GM15510 (cell line): Measurements from ENCODE around the gene LRRC8B.

Experiments used
- POLR2A ChIP-seq: IDR thresholded peaks from 3 replicates; pipeline ENCODE4 v1.6.1; 2011; ENCODE audit warnings: borderline replicate concordance; ENCODE audit not compliant: insufficient read length; ENCODE audit errors: extremely low read depth

Gene LRRC8B

DNA sequence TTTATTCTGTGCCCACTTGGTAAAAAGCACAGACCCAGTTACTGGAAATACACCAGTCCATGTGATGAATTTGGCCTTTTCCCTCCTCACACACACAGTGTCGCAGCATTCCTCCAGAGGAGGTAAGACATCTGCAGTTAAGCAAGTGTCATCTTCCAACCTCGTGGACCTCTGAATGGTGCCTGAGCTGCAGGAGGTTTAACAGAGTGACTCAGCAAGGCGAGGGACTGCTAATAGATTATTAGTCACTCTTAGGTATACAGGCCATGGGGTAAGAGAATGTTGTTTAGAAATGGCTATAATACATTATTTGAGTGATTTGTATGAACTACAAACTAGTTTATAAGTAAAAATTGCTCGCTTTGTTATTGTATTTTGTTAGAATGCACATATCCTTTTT lies 8.6 kb upstream of the LRRC8B start:
- no peak for TF ChIP-seq POLR2A

DNA sequence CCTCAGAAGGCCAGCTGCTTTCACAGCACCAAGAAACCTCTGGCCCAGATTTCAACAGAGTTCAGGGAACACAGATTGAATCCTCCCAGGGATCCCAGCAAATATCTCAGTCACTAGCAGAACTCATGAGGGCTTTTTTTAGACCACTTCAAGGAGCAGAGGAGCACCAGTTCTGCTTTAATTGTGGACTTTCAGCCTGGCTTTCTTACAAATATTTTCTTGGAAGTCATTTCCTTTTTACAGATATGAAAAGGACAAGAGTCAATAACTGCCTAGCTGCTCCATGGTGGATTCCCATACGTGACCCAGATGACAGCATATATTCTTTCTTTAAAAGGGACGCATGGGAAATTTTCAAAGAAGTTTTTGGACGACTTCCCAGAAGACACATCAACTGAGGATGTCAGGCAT lies 6.4 kb upstream of the LRRC8B start:
- no peak for TF ChIP-seq POLR2A

DNA sequence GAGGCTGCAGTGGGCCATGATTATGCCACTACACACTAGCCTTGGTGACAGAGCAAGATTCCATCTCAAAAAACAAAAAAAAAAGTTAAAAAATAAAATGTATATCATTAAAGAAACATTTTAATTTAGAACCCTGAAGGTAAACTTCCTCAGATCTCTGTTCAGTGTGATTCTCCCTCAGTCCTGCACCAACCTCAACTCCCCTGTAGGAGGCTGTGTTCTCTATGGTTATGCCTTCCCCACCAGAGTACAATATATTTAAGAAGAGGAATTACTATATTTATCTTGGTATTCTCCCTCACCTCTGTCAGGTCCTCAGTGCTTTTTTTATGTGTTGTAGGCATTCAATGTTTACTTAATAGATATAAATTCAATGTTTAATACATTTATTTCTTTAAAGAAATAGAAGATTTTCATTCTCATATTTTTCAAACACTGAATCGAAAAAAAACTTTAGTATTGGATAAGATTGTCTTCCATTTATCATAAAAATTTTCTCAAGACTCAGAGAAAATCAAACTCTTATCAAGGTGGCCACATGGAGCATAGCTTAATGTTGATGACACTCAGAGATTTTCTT lies 4.8 kb upstream of the LRRC8B start:
- TF ChIP-seq POLR2A = no peak

DNA sequence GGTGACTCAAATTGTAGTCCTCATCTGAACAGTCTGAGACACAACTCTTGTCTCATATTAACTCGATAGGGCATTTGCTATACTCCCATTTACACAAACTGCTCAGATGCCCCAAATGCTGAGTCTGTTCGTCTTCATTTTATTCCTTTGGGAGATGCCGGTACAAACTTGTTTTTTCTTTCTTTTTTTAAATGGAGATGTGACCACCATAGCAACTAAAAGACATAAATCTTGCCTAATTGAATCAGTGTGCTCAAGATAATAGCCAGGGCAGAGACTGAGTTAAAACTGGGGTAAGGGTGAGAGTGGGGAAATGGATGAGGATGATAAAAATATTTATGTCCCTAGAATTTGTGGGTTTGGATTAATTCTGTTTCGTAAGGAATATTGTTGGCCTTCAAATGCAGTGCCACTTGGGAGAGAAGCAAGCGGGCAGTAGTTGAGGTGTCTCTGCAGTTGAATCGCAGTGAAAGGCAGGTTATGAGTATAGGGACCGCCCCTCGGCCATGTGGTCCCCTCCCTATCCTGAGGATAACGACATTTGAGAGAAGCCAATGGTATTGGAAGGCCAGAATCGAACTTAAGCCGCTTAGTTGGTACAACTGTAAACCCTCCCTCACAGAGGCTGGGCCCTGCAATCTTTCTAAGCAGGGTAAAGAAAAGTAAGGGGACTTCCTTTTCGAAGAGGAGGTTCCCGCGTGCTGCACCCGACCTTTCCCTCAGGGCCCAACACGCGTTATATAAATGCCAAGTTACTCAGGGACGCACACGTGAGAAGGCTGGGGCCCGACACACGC lies 859 bp upstream of the LRRC8B start:
- no peak for TF ChIP-seq POLR2A

DNA sequence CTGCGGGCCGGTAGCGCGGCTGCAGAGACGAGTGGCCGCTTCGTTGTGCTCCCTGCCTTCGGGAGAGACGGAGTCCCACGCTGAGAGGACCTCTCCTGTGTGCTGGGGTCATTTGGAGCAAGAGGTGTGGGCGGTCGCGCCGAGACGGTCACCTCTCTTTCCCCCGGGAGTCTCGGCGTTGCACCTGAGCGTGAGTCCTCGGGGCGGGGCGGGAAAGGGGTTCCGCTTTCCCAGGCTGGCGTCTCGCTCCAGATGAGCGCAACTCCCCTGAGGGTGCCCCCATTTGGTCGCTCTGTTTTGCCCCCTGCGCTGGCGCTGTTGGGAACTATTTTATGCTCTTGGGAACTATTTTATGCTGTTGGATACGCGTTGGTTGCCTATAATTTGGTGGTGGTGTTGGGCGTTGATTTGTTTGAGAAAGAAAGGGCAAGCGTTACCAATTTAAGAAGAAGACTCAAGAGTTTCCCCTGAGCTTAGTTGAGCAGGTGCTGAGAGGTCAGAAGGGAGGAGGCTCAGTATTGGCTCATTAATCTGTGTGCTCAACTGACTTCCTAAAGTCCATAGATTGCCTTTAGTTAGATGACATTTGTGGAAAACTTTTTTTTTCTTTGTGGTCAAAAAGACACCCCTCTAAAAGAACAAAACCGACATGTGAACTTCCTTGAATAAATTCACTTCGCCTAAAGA lies 683 bp downstream of the LRRC8B start:
- no peak for TF ChIP-seq POLR2A

DNA sequence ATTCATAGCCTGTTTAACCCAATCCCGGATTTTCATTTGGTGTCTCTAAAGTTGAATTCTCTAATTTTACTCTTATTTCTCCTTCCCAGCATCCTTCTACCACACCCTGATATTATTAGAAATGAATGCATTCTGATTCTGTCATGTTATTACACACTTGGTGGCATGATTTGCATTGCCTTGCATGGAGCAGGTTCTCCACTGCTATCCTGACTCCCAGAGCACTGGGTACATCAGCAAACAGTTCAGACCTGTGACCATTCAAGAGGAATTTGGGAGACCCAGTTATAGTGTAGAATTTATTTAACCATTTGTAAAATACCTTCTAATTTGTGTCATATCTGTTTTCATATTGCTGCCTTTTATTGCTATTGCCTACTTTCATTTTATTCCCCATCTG lies 2.6 kb downstream of the LRRC8B start:
- no peak for TF ChIP-seq POLR2A

DNA sequence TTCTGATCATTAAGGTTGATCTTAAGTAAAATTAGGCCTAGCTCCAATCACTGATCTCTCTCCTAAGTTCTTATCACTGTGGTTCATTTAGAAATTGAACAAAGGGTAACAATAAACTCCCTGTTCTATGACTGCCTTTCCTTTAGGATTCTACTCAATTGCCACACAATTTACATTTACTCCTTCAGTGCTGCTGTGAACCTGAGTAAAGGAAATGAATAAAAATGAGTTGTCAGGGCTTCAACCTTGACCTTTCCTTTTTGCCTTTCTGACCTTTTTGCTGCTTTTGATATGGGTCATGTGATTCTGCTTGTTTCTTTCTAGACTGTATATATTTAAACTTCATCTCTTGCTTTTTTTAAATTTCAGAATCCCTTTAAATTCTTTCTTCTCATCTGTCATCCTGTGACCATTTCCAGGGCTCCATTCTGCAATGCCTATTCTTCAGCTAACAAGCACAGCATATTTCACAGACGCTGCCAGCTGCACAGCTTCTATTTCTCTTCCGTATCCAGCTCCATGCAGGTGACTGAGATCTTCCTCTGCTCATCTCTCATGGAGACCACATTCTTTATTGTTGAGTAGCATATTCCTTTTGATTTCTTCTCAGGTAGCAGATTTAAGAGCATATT lies 3.2 kb downstream of the LRRC8B start:
- no peak for TF ChIP-seq POLR2A

DNA sequence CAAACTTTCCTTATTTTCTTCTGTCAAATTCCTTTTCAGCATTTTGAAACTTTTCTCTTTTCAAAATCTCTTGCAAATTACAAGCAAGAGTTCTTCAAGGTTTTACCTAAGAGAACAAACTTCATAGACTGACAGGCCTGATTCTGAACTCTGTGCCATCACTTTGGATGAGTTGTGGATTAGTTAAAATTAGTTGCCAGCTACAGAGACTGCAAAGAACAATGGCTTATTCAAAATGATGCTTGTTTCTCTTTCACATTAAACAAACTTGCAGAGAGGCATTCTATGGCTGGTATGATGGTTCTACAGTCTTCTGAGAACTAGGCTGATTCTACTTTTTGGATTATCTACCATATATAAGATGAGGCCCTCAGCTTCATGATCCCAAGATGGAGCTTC lies 3.8 kb downstream of the LRRC8B start:
- TF ChIP-seq POLR2A = no peak

DNA sequence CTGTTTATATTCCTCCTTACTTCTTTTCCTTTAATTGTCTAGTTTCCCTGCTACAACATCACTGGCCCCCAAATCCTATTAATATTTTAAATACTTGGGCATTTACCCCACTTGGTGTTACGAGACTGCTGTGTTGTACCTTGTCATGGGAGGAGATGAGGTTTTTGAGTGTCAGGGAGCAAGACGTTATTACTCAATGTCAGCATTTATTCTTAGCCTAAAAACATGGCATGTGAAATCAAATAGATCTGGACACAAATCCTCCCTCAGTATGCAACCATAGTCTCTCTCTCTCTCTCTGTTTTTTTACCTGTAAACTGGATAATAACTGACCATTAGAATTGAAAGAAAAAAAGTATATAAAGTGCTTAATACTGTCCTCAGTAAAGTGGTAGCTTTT lies 4.6 kb downstream of the LRRC8B start:
- no peak for TF ChIP-seq POLR2A

DNA sequence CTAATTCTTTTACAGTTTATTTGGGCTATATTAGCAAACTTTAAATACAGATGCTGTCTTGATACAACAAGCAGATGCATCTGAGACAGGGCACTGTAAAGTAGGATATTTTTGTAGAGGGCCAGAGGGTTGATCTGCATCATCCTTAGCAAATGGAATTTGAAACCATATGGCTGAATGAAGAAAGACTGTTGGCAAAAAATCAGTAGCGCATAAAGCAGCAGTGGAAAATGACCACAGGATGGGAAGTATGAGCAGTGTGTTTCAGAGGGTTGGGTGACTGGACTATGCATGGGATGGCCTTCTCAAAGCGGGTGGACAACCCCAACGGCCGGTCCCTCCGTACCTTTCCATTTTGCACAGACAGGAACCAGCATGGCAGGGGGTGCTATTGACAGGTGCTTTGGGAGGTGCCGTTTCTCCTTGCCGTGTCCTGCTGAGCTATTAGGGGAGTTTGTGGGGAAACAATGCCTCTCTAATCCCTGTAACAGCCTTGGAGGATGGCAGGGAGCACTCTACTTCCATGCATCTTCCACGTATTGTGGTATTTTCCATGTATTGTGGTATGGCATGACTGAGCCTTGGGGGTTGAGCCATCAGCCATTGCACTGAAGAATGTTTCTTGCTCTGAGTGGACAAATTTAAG lies 5.9 kb downstream of the LRRC8B start:
- TF ChIP-seq POLR2A = no peak

DNA sequence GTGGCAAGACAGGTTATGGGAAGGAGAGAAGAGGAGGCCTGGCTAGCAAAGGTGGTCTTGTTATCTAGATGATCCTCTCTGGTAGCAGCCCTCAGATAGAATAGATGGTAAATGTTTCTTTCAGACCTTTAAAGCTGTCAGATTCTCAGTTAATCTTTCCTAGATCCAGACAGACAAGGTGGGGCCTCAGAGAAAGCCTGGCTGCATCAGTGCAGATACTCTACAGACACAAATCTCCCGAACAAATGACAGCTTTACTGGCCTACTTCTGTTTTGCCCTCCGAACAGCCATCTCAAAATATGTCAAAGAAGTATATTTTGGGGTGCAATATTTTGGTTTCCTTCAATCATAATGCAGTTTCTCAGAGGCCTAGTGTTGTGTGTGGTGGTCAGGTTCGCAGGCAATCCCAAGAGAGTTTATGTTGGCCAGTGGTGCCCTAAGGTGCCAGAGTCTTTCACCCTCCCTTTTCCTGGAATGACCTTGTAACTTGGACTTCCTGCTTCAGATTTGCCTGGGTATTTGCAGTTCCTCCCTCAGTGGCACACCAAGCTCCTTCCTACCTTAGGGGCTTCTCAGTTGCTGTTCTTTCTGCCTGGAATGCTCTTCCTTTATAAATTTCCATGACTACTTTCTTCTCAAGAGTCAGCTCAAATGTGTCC lies 7.0 kb downstream of the LRRC8B start:
- TF ChIP-seq POLR2A = no peak

DNA sequence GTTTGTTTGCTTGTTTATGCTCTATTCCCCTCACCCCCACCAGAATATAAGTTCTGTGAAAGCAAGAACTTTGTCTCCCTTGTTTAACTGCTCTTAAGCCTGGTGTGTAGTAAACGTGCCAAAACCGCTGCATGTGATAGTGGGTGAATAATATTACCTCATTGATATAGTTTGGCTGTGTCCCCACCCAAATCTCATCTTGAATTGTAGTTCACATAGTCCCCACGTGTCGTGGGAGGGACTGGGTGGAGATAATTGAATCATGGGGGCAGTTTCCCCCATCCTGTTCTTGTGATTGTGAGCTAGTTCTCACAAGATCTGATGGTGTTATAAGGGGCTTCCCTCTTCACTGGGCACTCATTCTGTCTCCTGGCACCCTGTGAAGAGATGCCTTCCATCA lies 7.6 kb downstream of the LRRC8B start:
- no peak for TF ChIP-seq POLR2A

DNA sequence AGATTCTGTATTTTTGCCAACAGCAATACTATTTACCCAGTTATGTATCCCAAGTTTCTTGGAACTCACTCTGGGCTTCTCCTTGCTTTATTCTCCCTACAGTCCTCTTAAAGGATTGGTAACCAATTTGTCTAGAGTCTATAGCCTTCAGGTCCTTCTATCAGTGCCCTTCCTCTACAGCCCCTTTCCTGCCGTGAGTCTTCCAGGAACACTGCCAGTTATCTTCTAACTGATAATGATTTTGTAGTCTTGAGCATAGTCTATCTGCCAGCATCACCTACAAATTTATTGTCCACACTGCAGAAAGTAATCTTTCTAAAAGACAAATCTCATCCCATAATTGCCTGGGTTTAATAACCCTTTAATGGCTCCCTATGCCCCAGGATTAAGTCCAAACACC lies 8.2 kb downstream of the LRRC8B start:
- no peak for TF ChIP-seq POLR2A

DNA sequence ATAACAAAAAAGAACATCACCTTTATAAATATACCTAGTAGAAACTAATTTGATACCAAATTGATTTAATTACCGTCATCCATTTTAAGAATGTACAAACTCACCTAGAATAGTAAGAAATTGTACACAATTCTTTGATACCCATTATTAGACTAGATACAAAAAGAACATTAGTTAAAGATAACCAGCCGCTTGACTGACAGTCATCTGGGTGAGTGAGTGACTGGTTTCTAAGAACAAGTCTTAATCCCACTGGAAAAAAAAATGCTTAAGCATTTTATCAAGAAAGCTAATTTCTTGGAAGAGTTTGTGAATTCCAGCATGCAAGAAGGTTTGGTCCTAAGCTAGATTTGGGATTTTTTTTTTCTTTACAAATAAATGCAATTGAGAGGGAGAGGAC lies 10.9 kb downstream of the LRRC8B start:
- no peak for TF ChIP-seq POLR2A

DNA sequence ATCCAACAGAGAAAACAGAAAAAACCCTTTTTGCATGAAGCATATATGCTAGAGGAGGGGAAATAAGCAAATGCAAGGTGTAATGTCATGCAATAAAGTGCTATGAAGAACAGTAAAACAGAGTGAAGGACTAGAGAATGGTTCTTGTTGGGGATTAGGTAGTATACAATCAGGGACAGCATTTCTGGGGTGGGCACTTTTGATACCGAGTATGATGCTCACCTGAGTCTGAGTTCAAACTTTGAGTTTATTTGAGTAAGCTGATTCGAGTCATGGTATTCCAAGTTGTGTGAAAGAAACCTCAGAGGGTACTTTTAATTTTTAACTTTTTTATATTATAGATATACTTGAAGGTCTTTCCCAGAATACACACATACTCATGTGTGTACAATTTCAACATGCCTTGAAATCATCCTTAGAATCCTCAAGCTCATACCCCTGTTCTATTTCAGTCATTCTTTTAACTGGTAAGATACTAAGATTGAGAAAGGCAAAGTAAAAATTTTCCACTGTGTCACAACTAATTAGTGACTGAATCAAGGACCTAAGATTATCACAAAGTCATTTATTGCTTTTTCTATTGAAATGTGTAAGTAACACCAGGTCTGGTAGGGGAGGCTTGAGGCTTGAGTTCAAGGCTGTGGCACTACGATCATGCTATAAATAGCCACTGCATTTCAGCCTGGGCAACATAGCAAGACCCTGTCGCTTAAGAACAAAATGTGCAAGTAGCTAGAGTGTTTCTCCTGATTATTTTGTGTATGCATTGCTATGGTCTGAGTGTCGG lies 12.1 kb downstream of the LRRC8B start:
- TF ChIP-seq POLR2A = no peak

DNA sequence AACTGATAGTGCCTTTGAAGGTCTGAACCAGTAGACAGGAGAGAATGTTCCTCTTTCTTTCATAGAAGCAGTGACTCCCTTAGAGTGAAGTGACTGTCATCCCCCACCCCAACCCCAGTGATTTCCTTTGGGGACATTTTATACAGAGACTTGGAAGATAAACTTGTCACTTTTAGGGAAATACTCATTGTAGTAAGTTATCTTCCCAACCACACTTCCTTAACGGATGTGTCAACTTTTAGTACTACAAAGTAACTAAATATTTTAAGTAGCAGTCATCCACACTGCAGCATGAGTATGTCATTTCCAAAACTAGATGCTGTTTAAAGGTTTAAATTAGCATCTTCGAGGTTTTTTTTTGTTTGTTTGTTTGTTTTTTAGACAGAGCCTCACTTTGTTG lies 13.7 kb downstream of the LRRC8B start:
- no peak for TF ChIP-seq POLR2A
